HCT116 (cell line): ENCODE results near the gene MAP4K4. TPM values are rescaled to one million over a fixed set of nuclear protein-coding genes. Genes with fewer than 3 reads are reported as not detected.
A peak's percentile ranks its signal among the peaks of the same experiment; 100 is the strongest.

Experiments used
- ATAC-seq: fragments of 200-7000 bp; cut with Tn5 transposase; 2 replicates; pipeline ENCODE4 v1.9.1; 2020; ENCODE audit warnings: mild to moderate bottlenecking, moderate library complexity
- BruUV-seq: library from RNA; stranded (reverse); fragments of 400-500 nt; replicated peaks from 2 replicates; lab custom pipeline; 2021; lab: Mats Ljungman, UMichigan
- CTCF ChIA-PET: fragments of 300-600 bp; sonication (Branson Sonifier 250); formaldehyde crosslinking; loops from one replicate; lab custom pipeline; 2021; ENCODE audit warnings: antibody characterized with exemption; lab: Charles Lee
- POLR2A ChIA-PET: fragments of 300-600, 350-600 bp; sonication (Branson Sonifier 250); formaldehyde crosslinking; loops from one replicate; lab custom pipeline; 2021; ENCODE audit warnings: antibody characterized with exemption; lab: Charles Lee
- RAD21 ChIA-PET, 2 experiments: fragments of 300-600 bp; sonication (Branson Sonifier 250); formaldehyde crosslinking; loops; one replicate each; lab custom pipeline; 2023; ENCODE audit warnings: low total read pairs in 2 of 2; ENCODE audit not compliant: uncharacterized antibody in 2 of 2, unreplicated experiment in 2 of 2, low non-redundant PET in 1 of 2; lab: Charles Lee
- DNase-seq: peaks from one replicate; pipeline ENCODE4 v3.0.0-alpha.2; 2010; ENCODE audit warnings: low read depth, low spot score
- H2AFZ ChIP-seq: fragments of 200-600 bp; shearing (Covaris generic), sonication (generic); 2 replicates; pipeline ENCODE4 v1.6.1; 2017; ENCODE audit warnings: low read depth, mixed run types, mixed read lengths, antibody characterized with exemption, low read length; ENCODE audit not compliant: poor library complexity, severe bottlenecking
- H3K27ac ChIP-seq: 2 replicates; pipeline ENCODE4 v1.5.1; 2012; ENCODE audit warnings: low read depth, low read length
- H3K27me3 ChIP-seq: fragments of 200-600 bp; sonication (generic); 2 replicates; pipeline ENCODE4 v1.6.1; 2016; ENCODE audit warnings: mixed run types, low read length, mixed read lengths; ENCODE audit not compliant: insufficient read depth
- H3K36me3 ChIP-seq, 2 experiments: fragments of 200-500 bp in 1 of 2; fragments of 200-600 bp in 1 of 2; sonication (Bioruptor generic) in 1 of 2; sonication (generic) in 1 of 2; 2 replicates each; pipeline versions ENCODE4 v1.5.1 to v1.6.1; 2014 to 2016; ENCODE audit warnings: low read length in 2 of 2, inconsistent platforms in 1 of 2, mixed read lengths in 1 of 2, mixed run types in 1 of 2; ENCODE audit not compliant: insufficient read depth in 2 of 2, control insufficient read depth in 1 of 2
- H3K4me1 ChIP-seq, 2 experiments: fragments of 200-600 bp in 1 of 2; sonication (generic) in 1 of 2; 2 replicates each; pipeline versions ENCODE4 v1.5.1 to v1.6.1; 2012 to 2017; ENCODE audit warnings: low read length in 2 of 2, inconsistent platforms in 1 of 2, mild to moderate bottlenecking in 1 of 2, mixed read lengths in 1 of 2, mixed run types in 1 of 2, moderate library complexity in 1 of 2; ENCODE audit not compliant: insufficient read depth in 2 of 2, control insufficient read depth in 1 of 2
- H3K4me2 ChIP-seq: fragments of 200-600 bp; sonication (generic); 2 replicates; pipeline ENCODE4 v1.6.1; 2017; ENCODE audit warnings: mixed run types, low read length, mixed read lengths
- H3K4me3 ChIP-seq, 2 experiments: fragments of 200-600 bp in 1 of 2; sonication (generic) in 1 of 2; replicated peaks in 1 of 2; 2 replicates each; pipeline ENCODE4 v1.5.1; 2011 to 2016; ENCODE audit warnings: low read length in 2 of 2, control low read depth in 1 of 2, low read depth in 1 of 2, mild to moderate bottlenecking in 1 of 2, mixed read lengths in 1 of 2, mixed run types in 1 of 2
- H3K79me2 ChIP-seq: fragments of 200-600 bp; sonication (generic); 2 replicates; pipeline ENCODE4 v1.6.1; 2017; ENCODE audit warnings: mild to moderate bottlenecking, mixed run types, low read length, moderate library complexity, mixed read lengths; ENCODE audit not compliant: insufficient read depth
- H3K9ac ChIP-seq: fragments of 200-600 bp; sonication (generic); 2 replicates; pipeline ENCODE4 v1.6.1; 2016; ENCODE audit warnings: low read length, mixed read lengths
- H3K9me2 ChIP-seq: fragments of 200-600 bp; sonication (generic), shearing (Covaris generic); 2 replicates; pipeline ENCODE4 v1.6.1; 2017; ENCODE audit warnings: mixed run types, mild to moderate bottlenecking, moderate library complexity; ENCODE audit not compliant: insufficient read depth
- H3K9me3 ChIP-seq, 2 experiments: fragments of 200-500 bp in 1 of 2; fragments of 200-600 bp in 1 of 2; sonication (Bioruptor generic) in 1 of 2; sonication (generic) in 1 of 2; 2 replicates each; pipeline ENCODE4 v1.6.1; 2014 to 2017; ENCODE audit warnings: low read length in 2 of 2, mixed read lengths in 2 of 2, inconsistent platforms in 1 of 2, low read depth in 1 of 2, mild to moderate bottlenecking in 1 of 2, mixed run types in 1 of 2, moderate library complexity in 1 of 2; ENCODE audit not compliant: control insufficient read depth in 1 of 2, insufficient read depth in 1 of 2
- H4K20me1 ChIP-seq: fragments of 200-600 bp; sonication (generic), shearing (Covaris generic); 2 replicates; pipeline ENCODE4 v1.6.1; 2017; ENCODE audit warnings: mixed run types, mild to moderate bottlenecking, moderate library complexity; ENCODE audit not compliant: insufficient read depth
- ATF3 ChIP-seq: IDR thresholded peaks from 2 replicates; pipeline ENCODE4 v1.6.1; 2012
- CBX3 ChIP-seq: IDR thresholded peaks from 2 replicates; pipeline ENCODE4 v1.6.1; 2012; ENCODE audit warnings: low read depth
- CEBPB ChIP-seq: IDR thresholded peaks from 2 replicates; pipeline ENCODE4 v1.6.1; 2012; ENCODE audit warnings: low read depth
- EGR1 ChIP-seq: IDR thresholded peaks from 2 replicates; pipeline ENCODE4 v1.6.1; 2012; ENCODE audit warnings: low read depth
- EZH2 ChIP-seq: fragments of 200-600 bp; sonication (generic); IDR thresholded peaks from 2 replicates; pipeline ENCODE4 v1.6.1; 2017; ENCODE audit warnings: antibody characterized with exemption, mixed run types
- EZH2phosphoT487 ChIP-seq: fragments of 200-600 bp; IDR thresholded peaks from 2 replicates; pipeline ENCODE4 v1.6.1; 2018; ENCODE audit warnings: antibody characterized with exemption, borderline replicate concordance
- FOSL1 ChIP-seq: IDR thresholded peaks from 2 replicates; pipeline ENCODE4 v1.6.1; 2012; ENCODE audit warnings: low read depth
- POLR2A ChIP-seq: IDR thresholded peaks from 2 replicates; pipeline ENCODE4 v1.7.0; 2011; ENCODE audit warnings: borderline replicate concordance; ENCODE audit not compliant: insufficient read depth, insufficient read length; ENCODE audit errors: extremely low read depth
- RAD21 ChIP-seq: IDR thresholded peaks from 2 replicates; pipeline ENCODE4 v1.6.1; 2012; ENCODE audit warnings: low read depth, mild to moderate bottlenecking
- REST ChIP-seq: IDR thresholded peaks from 2 replicates; pipeline ENCODE4 v1.6.1; 2012; ENCODE audit warnings: low read depth
- SRF ChIP-seq: IDR thresholded peaks from 2 replicates; pipeline ENCODE4 v1.6.1; 2012; ENCODE audit warnings: low read depth
- TCF7L2 ChIP-seq: IDR thresholded peaks from 2 replicates; pipeline ENCODE4 v1.7.0; 2011; ENCODE audit warnings: borderline replicate concordance, inconsistent platforms; ENCODE audit not compliant: insufficient read depth, insufficient read length; ENCODE audit errors: extremely low read depth
- YY1 ChIP-seq: IDR thresholded peaks from 2 replicates; pipeline ENCODE4 v1.6.1; 2011; ENCODE audit warnings: low read length, low read depth, moderate library complexity, mild to moderate bottlenecking; ENCODE audit not compliant: insufficient replicate concordance; ENCODE audit errors: extremely low read depth
- ZBTB33 ChIP-seq: IDR thresholded peaks from 2 replicates; pipeline ENCODE4 v1.6.1; 2011; ENCODE audit warnings: mild to moderate bottlenecking, low read length, moderate library complexity; ENCODE audit not compliant: insufficient replicate concordance; ENCODE audit errors: extremely low read depth
- ZNF274 ChIP-seq: fragments of 200-500 bp; sonication (Bioruptor generic); IDR thresholded peaks from 2 replicates; pipeline ENCODE4 v1.6.1; 2014; ENCODE audit warnings: mild to moderate bottlenecking, low read depth, low read length, inconsistent platforms
- intact Hi-C: fragments of 100-400 bp; cut with micrococcal nuclease; formaldehyde crosslinking; loops from 2 replicates; pipeline ENCODE4 v1.10.0; 2022
- total RNA-seq: library from RNA; stranded (reverse); gene quantifications from one replicate; pipeline ENCODE4 v1.2.1, GENCODE V29; 2021; ENCODE audit not compliant: unreplicated experiment

MAP4K4 gene
- total RNA-seq, 1 experiment from 2014 or later = 62.3 TPM

- POLR2A ChIA-PET = no interaction called here
- no peak for DNase-seq
- TF ChIP-seq EZH2phosphoT487 (no peak), EGR1 (no peak), TCF7L2 (no peak), FOSL1 (no peak), SRF (no peak), YY1 (no peak), EZH2 (no peak), ZNF274 (no peak), CEBPB (no peak)
- TF ChIP-seq, all 23 proteins: peak for 0
- no peak for ATAC-seq
- ChIA-PET CTCF (no interaction called here), RAD21 (no interaction called here)
- no peak overlapping the region for H3K4me3 ChIP-seq
- peak overlapping the region; percentile 36 for H3K4me2 ChIP-seq
- H2AFZ ChIP-seq = no peak overlapping the region
- BruUV-seq = no TSS peak
- no peaks in the 10 kb centered on the region; the same call in 1 of the 2 replicates for H4K20me1 ChIP-seq
- no peaks in the 10 kb centered on the region for H3K36me3 ChIP-seq
- H3K9me2 ChIP-seq = no peaks in the 10 kb centered on the region
- no peaks in the 10 kb centered on the region for H3K27me3 ChIP-seq
- peaks cover 89% of the 10 kb centered on the region for H3K79me2 ChIP-seq
- H3K9me3 ChIP-seq = no peaks in the 10 kb centered on the region
- H3K9ac ChIP-seq = no peak overlapping the region
- intact Hi-C loops = no loop called here
- peaks cover 2 to 26% of the 10 kb centered on the region in 2 experiments; a peak in 3 of 4 replicates for H3K4me1 ChIP-seq
- no peak overlapping the region for H3K27ac ChIP-seq
Observed at GRCh38 chr2:101720732-101721131, 23.2 kb downstream of the MAP4K4 start.

- Histone ChIP-seq H3K27me3 (no peaks in the 10 kb centered on the region), H3K9me2 (no peaks in the 10 kb centered on the region), H3K9ac (no peak overlapping the region), H3K27ac (no peak overlapping the region), H2AFZ (no peak overlapping the region), H3K4me2 (no peak overlapping the region), H4K20me1 (no peaks in the 10 kb centered on the region; the same call in 1 of the 2 replicates), H3K4me3 (no peak overlapping the region), H3K9me3 (no peaks in the 10 kb centered on the region), H3K4me1 (peaks cover 2 to 26% of the 10 kb centered on the region in 2 experiments; a peak in 3 of 4 replicates), H3K79me2 (peaks cover 90% of the 10 kb centered on the region), H3K36me3 (no peaks in the 10 kb centered on the region)
- intact Hi-C loops = no loop called here
- no peak for DNase-seq
- ATAC-seq = no peak
- no TSS peak for BruUV-seq
- CTCF ChIA-PET = interaction anchor here (1.1 kb wide), 1 partner anchor 380 kb away, joined by 3 read pairs; no protein-coding TSS in a partner anchor
- RAD21 ChIA-PET = no interaction called here
- POLR2A ChIA-PET = no interaction called here
- TF ChIP-seq EZH2phosphoT487 = no peak
- TF ChIP-seq TCF7L2 = no peak
- TF ChIP-seq CBX3 = no peak
- no peak for TF ChIP-seq ZBTB33
- TF ChIP-seq CEBPB = no peak
- TF ChIP-seq ATF3 = no peak
- no peak for TF ChIP-seq RAD21
- TF ChIP-seq EZH2 = no peak
- no peak for TF ChIP-seq FOSL1
- no peak for TF ChIP-seq POLR2A
- no peak for TF ChIP-seq REST
Observed at GRCh38 chr2:101722864-101723263, 25.4 kb downstream of the MAP4K4 start.
